ENCODE measurements around the gene BANP.
"Not testable (repeated sequence)": the region's sequence is repeated elsewhere in the genome, so short reads cannot be mapped to it uniquely, and the experiment has no call there.

BANP gene

DNA sequence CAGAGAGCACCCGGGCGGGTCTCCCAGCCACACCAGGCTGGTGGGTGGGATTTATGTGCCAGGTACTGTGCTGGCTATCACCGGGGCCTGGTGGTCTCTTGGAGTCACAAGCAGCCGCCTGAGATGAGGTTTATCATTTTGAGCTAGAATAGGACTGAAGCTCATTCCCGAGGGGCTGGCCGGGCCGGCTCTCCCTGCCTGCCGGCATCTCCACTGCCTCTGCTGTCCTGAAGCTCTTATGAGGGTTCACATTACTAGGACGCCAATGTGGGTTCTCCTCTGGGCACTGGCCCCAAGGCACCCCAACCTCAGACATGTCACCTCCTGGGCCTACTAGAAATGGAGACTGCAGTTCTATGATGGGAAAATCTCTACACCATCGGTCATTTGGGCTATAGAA, 137.4 kb downstream of the BANP start:
- DNase-seq, result not testable (repeated sequence)

DNA sequence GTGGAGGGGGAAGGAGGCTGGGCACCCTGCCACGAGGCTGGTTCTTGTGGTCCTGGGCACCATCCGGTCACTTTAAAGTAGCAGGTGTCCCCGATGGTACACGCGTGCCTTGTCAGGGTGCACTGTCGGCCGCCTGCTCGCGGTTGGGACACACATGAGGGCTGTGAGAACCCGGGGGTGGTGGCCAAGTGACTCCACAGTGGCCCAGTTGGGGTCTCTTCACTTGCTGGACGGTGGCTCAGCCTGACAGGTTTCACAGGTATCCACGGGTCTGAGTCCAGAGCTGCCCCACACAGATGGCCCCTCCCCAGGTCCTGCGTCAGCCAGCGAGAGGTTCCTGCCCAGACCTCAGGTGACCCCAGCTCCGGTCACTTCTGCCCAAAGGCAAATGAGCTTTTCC, 137.8 kb downstream of the BANP start:
- not testable (repeated sequence) for DNase-seq

DNA sequence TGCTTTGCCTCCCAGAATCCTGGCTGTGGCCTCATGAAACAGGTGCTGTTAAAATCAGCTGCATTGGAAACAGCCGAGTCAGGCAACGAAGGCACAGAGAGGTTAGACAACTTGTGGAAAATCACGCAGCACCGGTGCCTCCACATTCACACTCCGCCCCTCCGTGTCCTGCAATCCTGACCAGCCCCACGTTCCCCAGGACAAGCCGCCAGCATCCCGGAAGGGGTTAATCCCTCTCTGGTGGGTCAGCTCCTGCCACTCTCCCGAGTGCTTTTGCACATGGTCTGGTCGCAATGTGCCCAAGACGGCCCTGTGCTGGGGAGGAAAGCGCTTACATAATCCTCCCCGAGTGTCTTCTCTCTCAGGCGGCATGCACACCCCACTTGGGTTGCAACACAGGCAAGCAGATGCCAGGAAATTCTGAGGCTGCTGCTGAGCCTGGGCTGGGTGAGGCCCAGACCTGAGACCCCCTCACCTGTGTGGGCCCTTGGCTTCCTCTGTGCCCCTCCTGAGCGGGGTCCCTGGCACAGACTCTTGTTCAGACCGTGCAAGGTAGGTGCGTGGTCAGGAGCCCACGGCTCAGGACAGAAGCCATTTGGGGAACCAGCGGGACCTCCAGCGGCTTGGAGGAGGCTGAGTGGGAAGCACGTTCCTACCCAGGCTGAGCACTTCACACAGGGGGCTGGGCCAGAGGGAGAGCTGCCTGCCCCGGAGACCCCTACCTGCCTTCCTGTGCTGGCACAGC, 138.6 kb downstream of the BANP start:
- peak in 4 of 14 donors; percentile 4 to 51 (median 12) for DNase-seq

DNA sequence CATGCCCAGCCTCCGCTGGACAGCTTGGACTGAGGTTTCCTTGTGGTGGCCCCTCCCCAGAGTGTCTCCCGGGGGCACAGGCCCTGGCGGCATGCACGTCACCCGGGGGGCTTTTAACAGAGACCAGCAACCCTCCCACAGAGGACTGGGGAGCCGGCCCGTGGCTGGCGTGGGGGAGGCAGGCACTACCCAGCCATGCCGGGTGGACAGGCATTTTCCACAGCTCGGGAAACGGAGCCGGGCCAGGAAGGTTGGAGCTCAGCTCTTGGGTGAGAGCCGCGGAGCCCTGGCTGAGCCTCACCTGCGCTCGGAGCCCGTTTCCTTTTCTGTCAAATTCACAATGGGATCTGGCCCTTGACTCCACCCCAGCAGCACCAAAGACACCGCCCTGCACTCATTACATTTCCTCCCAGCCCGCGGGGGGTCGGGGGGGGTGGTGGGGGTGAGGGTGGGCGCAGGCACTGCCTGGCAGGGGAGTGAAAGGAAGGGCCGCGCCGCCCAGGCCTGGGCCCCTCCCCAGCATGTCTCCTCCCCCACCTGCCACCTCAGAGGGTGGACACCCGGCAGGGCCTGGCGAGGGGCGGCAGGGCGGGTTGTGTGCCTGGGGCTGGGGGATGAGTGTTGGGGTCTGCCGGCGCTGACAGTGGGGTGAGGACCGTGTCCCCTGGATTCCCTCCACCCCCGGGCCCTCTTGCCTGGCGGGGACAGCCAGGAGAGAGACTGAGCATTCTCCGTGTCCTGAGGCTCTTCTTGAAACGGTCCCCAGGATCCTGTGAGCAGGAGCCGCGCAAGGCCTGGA, 139.3 kb downstream of the BANP start:
- DNase-seq, result not testable (repeated sequence)

DNA sequence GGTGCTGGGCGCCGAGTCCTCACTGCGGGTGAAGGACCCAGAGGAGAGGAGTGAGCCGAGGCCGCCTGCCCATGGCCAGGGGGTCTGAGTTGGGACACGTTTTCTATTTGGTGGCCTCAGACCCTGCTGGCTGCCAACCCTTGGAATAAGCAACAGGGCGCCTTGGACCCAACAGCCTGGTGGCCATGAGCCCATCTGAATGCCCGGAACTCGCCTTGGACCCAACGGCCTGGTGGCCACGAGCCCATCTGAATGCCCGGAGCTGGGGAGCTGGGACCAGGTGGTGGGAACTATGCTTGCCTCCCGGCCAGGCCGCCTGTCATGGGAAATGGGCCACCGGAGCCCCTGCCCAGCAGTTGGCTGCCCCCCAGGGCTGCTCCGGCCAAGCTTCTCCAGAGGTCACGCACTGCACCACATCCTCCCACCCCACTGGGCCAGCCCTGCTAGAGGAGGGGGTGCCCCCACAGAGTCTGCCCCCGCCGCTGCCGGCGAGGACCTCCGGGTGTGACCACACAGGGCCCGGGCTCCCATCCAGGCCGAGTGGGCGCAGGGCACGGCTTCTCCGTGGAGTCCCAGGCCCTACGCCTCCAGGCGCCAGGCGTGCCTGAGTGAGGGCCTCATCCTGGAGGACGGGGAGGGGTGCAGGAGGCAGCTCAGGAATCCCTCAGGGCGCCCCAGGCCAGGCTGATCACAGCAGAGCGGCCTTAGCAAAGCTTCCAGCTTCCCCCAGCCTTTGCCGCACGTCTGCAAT, 140.2 kb downstream of the BANP start:
- peak in 3 of 14 donors; percentile 8 to 59 (median 9) for DNase-seq

DNA sequence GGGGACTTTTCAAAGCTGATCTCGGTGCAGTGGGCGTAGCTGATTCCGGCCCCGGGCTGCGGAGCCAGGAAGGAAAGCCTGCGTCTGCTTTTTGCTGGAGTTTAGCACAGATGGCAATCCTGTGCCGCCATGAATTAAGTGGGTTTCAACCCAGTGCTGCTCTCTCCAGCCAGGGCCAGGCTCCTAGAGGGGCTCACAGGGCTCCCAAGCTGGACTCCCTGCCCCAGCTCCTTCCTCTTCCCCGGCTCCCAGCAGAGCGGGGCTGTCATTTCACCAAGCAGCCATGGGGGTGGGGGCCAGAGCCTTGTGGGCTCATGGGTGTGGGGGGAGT, 140.7 kb downstream of the BANP start:
- not testable (repeated sequence) for DNase-seq

DNA sequence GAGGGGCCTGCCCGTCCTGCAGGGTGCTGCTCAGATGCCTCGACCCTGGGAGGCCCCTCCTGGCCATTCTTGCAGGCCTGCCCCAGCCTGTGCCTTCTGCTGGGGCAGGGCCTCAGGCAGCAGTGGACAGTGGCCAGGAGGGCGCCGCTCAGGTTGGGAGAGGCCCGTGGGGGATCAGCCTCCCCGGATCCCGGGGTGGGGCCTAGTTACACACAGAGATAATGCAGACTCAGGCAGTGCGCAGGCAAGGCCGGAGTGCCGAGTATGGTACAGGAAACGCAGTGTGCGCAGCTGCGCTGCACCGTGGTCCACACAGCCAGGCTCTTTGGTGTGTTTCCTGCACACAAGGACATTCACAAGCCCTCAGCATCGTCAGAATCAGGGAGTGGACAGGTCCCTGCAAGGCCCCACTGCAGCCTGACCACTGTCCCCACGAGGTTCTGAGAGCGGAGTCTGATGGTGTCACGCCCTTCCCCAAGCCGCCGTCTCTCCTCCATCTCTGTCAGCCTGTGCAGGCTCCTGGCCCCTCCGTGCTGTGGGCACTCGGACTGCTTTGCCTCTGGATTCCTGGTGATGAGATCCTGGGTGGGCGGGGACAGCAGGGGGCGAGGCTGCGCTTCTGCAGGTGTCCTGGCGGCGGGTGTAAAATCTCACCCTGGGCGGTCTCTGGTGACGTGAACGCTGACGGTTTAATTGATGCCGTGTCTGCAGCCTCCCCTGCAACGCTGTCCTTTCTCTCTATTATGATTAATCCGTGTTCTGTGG, 141.7 kb downstream of the BANP start:
- not testable (repeated sequence) for DNase-seq

DNA sequence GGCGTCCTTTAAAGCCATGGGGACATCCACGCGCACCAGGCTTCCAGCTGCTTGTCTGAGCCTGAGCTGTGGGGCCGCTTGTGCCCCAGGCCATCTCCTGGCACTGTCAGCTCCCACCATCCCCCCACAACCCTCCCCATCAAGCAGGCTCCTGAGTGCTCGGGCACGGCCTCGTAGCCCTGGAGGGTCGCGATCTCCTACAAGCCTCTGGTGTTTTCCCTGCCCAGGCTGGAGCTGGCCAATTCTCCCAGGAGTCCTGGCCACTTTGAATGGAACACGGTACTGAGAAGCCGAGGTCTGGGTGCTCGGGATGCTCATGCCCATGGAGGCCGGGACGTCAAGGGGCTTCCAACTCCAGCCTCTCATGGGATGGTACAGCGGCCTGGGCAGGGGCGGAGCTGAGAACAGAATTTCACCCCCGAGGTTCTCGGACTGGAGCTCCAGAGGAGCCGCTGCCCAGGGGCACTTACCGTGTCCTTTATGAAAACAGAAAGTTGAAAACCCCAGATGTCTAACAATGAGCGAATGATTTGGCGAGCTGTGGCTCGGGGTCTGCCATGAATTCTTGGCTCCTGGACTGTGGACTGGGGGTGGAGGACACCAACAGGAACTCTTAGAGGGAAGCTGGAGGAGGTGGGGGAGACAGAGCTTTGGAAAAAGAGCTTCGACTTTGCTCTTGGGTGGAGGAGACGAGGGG, 142.5 kb downstream of the BANP start:
- DNase-seq, result not testable (repeated sequence)

DNA sequence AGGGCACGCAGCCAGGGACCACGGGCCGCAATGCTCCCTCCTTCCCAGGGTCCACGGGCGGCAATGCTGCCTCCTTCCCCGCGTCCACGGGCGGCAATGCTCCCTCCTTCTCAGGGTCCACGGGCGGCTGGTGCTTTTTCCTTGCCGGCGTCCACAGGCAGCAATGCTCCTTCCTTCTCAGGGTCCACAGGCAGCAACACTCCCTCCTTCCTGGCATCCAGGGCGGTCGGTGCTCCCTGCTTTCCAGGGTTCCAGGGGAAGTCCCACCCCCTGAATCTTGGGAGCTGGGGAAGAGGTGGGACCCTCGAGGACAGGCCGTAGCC, 143.0 kb downstream of the BANP start:
- DNase-seq, result not testable (repeated sequence)

DNA sequence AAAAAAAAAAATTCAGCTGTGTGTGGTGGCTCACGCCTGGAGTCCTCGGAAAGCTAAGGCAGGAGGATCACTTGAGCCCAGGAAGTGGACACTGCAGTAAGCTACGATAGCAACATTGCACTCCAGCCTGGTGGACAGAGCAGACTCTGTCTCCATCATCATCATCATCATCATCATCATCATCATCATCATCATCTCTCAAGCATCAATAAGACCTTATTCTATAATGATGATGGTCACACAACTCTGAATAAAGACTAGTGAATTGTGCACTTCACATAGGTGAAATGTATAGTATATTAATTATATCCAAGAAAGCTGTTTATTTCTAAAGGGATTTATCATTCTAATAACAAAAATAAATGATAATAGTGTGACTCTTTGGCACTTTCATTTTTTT, 143.7 kb downstream of the BANP start:
- DNase-seq, result not testable (repeated sequence)

DNA sequence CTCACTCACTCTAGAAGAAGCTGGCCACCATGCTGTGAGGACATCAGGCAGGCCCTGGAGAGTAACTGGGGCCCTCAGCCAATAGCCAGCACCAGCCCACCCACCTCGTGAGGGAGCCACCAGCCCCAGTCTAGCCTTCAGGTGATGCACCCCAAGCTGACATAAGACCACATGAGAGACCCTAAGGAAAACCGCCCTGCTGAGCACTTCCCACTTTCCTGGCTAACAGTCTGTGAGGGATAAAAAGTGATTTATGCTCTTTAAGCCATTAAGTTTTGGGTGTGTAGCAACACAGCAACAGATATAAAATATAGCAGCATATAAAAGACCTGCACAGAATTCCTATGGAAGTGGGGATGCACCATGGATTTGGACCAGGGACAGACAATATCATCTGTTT, 145.4 kb downstream of the BANP start:
- DNase-seq, result not testable (repeated sequence)

DNA sequence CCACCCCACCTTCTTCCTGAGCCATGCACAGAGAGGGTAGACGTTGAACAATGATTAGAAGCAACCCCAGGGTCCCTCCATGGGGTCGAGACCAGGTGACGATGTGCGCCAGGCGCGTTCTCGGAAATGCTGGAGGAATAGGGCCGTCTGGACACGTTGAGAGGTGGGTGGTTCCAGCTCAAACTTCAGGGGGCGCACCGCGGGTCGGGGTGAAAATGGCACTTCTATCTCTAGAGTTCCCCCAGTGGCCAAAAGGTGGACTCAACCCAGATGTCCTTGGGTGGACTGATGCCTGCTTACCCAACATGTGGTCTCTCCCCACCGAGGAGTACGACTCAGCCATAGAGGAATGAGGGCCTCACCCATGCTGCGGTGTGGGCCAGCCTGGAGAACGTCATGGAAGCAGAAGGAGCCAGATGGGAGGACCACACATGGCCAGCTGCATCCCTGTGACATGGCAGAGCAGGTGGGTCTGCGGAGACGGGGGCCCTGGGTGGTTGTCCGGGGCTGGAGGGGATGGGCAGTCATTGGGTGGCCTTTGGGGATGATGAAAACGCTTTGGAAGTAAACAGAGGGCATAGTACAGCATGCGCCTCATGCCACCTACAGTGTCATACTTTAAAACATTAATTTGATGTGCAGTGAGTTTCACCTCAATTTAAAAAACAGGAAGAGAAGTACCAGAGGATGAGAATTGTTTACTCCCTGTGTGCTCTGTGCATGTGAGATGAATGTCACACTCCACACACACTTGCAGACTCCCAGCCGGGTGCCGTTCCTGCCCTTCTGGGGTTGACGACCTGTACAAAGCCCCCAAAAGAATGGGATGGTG, 147.7 kb downstream of the BANP start:
- not testable (repeated sequence) for DNase-seq

DNA sequence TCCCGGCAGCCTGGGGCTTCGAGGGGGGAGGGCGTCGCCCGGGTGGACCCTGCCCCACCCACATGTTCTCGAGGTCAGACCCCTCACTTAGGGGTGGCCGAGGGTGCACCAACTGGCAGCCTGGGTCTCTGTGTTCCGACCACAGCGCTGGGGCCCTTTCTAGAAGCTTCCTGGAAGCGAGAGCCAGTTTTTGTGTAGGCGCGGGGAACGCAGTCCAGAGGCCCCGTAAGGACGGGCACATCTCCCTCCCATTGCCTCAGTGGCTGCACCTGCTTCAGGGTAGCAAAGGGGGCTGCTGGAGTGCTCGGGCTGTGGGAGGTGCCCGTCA, 148.3 kb downstream of the BANP start:
- DNase-seq, result no peak

DNA sequence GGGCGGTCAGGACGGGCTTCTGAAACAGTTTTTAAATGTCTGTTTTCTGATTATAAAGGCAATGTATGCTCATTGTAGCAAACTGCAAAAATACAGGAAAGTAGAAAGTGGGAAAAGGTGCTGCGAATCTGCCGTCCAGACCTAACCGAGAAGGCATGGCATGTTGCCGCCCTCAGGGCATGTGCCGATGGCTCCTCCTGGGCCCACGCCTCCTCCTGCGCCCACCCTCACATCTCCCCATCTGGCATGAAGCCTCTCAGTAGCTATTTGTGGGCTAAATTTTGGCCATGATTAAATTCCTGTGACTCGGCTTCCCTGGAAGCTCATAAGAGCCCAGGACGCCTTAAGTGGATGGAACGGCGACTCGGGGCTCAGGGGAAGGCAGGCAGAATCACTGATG, 148.7 kb downstream of the BANP start:
- DNase-seq, result not testable (repeated sequence)

DNA sequence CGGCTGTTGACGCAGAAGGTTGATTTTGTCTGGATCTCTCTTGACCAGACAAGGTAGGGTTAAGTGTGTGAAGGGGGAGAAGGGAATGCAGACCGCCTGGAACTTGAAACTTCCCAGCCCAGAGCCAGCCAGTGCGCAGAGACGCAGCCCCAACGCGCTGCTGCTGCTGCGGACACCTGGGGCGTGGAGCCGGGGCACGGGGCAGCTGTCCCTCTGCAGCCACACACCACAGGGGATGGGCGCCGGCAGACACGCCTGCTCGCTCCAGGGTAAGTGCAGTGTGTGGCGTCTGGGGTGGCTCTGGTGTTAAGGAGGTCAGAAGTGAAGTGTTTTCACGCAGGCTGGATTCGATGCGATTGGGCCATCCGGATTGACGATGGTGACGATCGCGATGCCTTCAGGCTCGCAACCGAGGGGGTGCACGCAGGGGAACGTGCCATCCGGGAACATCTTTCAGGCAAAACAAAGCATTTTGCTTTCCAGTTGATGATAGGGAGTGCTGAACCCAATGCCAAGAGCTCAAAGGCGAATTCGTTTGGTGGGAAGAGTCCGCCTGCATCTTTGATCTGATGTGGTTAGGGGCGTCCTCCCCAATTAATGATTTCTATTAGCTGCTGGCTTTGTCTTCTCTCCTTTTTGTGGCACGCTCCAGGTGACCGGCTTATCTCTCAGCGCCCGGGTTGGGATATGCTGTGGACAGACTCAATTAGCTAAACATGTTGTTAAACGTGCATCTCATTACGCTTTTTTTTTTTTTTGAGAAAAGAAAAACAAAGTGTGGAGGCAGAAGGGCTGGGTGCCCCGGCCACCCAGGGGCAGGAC, 149.8 kb downstream of the BANP start:
- not testable (repeated sequence) for DNase-seq

DNA sequence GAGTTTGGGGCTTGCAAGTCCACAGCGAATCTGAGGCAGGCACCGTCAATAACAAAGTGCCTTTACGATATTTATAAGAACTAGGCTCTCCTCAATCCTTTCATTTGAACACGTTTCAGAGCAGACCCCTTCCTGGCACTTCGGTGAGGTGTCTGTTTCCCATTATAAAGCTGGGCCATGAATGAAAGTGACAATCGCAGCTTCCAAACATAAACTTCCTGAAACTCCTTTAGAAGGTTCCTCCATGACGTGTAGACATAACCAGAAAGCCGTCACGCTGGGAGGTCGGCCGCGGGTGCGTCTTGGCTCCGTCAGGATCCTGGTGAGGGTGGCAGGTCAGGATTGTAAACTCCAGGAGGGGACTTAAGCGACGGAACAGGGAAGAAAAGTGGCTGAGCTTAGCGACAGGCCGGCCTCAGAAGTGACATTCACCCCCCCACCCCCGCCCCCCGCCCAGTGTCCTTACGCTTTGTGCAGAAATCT, 150.4 kb downstream of the BANP start:
- not testable (repeated sequence) for DNase-seq

DNA sequence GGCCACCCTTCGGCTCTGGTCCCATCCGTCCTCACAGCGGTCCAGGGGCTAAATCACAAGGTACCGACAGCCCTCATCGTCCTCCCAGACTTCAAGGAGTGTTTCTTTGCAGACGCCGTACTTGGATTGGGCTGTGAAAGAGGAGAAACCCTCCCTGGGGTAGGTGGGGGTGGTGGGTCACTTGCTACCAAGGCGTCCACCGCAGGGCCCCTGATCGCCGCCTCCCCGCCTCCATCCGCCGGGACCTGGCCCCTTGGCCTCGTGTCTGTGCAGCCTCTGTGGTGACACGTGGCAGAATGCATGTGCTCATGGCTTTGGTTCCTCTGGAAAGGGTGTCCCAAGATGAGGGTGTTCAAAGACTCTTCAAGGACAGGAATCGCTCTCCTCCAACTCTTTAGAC, 151.4 kb downstream of the BANP start:
- DNase-seq, result no peak

DNA sequence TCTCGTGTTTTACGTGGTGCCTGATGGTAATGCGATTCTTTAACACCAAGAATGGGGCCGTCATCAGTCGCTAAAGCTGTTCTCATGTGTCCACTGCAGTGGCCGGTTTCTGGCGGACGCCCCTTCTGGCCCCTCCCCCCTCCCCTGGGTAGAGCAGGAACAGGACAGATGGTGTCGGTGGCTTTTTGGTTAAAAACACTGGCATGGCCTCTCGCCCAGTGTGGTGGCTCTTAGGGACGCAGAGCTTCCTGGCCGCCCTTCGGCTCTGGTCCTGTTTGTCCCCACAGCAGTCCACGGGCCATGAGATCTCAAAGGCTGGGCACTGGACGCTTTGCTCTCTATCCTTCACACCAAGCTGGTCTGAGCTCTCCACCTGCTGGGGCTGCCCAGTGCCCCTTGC, 151.8 kb downstream of the BANP start:
- no peak for DNase-seq

DNA sequence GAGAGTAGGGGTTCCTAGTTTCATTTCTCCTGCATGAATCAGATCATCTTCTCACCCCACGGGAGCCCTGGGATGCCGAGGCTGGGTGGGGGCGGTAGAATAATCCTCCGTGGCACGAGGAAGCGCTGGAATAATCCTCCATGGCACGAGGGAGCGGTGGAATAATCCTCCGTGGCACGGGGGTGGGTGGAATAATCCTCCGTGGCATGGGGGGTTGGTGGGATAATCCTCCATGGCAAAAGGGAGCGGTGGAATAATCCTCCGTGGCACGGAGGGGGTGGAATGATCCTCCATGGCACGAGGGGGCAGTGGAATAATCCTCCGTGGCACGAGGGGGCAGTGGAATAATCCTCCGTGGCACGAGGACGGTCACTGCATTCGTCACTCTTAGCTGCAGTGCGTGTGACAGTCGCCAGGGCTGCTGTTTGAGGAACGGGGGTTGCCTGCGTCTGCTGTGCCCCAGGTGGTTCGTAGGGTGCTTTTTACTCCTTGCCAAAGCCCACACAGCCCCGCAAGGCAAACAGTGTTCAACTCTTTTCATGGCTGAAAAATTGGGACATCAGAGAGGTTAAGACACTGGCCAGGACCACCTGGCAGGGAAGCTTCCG, 152.5 kb downstream of the BANP start:
- no peak for DNase-seq

DNA sequence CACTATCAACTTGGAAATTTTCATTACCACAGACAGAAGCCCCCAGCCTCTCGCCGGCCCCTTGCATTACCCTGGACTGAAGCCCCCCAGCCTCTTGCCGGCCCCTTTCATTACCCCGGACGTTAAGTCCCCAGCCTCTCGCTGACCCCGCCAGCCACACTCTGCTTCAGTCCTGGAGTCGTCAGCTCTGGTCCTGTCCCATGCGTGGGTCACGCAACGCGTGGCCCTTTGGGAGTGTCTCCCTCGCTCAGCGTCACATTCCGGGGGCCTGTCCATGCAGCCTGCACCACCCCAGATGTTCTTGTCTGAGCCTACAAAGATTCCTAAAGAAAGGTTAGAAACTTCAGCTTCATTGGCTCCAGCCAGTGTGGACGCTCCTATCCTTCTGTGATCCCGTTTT, 153.1 kb downstream of the BANP start:
- not testable (repeated sequence) for DNase-seq
